Hematopoietic multipotent progenitor cell treated with erythropoietin and hydrocortisone succinate and interleukin-3 and kit ligand, for 4 days (in vitro differentiated cells): ENCODE results near the gene TTLL10.

Source experiments
- DNase-seq: peaks from one replicate; pipeline ENCODE4 v3.0.0-alpha.2; 2015

Gene TTLL10

GRCh38 chr1:1161078-1161682 is 12.5 kb upstream of the TTLL10 start:
- no peak for DNase-seq

DNA sequence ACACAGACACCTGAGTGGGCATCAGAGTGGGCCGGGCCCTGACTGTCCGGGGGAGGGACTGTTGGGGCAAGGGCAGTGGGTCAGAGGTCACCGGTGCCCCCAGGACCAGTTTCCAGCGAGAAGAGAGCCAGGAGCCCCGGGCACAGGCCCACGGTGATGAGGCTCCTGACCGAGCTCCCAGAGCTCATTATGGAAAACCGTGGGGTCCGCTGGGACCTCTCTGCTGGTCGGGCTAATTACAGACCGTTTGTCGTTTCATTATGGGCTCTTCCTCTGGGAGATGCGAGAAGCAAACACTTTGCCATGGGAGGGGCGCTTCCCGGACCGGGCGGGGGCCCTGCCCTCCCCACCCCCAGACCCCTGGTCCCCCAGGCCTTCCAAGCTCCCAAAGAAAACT is 12.0 kb upstream of the TTLL10 start:
- no peak for DNase-seq

DNA sequence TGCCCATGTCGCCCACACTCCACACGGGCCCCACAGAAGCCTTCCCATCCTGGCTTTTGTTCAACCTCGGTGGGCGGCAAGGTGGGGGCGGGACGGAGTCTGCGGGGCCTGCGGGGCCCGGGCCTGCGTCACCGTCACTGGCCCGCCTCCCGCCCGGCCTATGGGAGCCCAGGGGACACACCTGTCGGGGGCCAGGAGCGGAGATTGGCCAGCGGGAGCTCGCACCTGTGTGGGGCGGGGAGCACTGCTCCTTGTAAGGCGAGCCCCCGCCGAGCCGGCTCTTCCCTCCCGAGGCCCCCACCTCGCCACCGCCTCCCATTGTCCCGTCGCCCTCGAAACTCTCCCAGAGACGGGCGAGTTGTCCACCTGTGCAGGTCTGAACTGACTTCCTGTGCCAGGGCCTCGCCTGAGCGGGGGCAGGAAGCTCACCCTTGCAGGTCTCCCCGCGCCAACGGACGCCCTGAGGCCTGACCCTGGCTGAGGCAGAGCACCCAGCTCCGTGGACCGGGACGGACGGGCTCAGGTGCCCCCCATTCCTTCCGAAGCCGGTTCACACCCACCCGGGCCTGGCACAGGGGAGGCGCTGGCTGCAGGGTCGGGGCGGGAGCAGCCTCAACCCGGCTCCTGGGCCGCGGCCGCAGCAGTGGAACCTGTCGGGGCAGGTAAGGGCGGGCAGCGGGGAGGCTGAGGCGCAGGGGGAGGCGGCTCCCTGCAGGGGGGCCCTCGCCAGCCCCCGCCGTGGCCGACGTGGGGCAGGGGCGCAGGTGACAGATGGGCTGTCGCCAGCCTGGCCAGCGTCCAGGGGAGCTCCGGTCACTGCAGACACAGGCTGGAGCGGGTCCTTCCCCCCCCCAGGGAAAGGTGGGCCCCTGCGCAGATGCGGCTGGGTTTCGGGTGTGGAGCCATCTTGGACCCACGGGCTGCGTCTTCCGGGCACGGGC is 10.8 kb upstream of the TTLL10 start:
- DNase-seq = no peak

DNA sequence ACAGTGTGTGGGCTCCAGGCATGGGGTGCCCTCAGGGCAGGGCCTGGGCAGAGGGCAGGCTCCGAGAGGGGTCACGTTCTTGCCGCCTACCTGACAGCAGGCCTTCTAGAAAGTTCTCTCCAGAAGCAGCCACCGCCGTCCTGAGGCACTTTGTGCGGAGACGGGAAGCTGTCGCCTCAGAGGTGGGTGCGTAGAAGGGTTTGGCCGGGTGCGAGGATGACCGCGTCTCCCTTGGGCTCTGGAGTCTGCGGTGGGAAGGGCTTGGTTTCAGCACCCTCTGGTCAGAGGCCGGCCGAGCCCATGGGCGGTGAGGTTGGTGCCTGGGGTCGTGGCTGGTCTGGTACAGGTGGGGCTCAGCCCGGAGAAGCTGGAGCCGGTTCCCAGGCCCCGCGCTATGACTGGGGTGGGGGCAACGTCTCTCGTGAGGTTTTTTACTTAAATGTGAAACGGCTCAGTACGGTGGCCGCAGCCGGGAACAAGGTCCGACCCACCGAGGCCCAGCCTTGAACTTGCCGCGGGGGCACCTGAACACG is 10.1 kb upstream of the TTLL10 start:
- no peak for DNase-seq

GRCh38 chr1:1164361-1164700 is 9.3 kb upstream of the TTLL10 start:
- DNase-seq = no peak

DNA sequence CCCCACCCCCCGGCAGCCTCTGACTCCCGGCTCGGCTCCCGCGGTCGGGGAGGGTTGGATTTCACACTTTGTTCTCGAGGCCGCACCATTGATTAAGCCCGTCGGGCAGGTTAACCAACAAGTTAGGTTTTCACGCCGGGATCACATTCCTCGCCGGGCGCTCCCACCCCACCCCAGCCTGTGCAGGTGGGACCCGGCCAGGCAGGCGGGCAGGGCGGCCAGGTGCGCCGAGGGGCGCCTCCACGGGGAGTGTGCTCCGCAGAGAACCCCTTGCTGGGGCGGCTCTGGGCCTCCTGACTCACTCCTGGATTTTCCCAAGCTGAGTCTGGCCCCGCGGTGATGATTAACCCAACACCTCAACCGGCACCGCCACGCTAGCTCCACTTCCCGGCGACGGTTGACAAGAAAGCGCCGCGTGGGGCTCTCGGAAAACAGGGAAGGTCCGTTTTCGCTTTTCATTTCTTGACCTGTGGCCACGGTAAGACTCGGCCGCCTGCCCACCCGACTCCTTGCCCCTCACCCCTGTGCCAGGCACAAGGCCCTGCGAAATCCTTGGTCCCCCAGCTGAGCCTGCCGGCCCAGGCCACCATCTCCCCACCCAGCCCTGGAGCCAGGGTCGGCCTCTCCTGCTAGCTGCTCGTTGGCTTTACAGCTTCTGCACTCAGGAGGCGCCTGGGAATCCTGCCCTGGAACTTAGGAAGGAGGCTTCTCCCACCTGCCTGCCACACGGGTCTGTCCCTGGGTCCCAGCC is 8.8 kb upstream of the TTLL10 start:
- DNase-seq = no peak

DNA sequence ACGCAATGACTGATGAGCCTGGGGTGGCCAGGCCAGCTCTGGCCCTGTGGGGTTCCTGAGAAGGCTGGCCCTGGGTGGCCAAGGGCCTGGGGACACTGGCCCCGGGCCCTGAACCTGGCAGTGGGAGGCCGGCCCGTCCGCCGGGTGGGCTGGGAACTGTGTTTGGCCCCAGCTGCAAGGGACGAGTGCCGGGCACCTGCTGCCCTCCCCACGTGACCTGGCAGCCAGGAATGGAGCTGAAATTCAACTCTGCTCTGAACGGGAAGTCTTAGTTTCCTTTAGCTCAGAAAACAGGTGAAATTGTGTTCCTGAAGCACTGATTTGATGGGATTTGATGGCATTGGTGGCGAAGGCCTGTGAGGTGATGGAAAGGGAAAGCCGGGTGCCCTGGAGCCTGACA is 8.2 kb upstream of the TTLL10 start:
- DNase-seq = no peak

DNA sequence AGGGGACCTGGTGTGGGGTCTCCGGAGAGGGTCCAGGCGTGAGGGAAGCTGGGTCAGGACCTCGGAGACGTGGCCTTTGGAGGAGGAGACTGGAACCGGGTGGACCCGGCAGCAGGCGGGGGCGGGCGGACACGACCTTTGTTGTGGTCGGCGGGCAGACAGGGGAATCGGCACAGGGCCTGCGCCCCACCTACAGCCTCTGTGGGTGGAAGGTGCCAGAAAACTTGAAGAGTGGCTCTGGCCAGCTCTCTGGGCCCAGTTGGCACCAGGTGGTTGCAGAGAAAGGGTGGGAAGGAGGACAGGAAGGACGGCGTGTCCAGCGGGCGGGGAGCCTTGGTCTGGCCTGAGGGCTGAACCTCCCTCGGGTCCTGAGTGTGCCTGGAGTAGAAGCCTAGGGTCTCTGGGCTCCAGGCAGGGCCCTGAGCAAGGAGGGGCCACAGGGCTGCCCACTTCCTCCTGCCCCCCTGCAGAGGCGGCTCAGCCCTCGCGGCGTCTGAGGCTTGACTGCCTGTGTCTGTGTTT is 7.7 kb upstream of the TTLL10 start:
- DNase-seq = no peak

GRCh38 chr1:1166642-1167397 is 6.9 kb upstream of the TTLL10 start:
- no peak for DNase-seq

- DNase-seq = no peak
Measured at GRCh38 chr1:1167398-1167821, 6.3 kb upstream of the TTLL10 start.

DNA sequence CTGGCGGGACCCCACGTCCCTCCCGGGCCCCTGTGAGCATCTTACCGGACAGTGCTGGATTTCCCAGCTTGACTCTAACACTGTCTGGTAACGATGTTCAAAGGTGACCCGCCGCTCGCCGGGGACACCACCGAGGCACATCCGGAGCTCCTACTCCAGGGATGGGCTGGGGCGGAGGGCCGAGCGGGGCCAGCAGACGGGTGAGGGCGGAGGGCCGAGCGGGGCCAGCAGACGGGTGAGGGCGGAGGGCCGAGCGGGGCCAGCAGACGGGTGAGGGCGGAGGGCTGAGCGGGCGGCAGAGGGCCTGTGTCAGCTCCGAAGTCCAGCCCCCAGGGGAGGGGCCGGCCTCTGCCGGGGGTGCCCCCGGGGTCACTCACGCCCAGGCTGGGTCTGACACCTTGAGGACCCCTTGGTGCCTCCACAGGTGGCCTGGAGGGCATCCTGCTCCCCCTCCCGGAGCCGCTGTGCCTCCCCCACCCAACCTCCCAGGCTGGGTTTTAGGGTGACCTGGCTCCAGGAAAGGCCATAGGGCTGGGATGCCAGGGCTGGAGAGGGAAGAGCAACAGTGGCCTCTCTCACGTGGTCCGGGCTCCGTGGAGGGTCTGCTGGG is 5.7 kb upstream of the TTLL10 start:
- no peak for DNase-seq

GRCh38 chr1:1168451-1169411 is 4.9 kb upstream of the TTLL10 start:
- DNase-seq = no peak

DNA sequence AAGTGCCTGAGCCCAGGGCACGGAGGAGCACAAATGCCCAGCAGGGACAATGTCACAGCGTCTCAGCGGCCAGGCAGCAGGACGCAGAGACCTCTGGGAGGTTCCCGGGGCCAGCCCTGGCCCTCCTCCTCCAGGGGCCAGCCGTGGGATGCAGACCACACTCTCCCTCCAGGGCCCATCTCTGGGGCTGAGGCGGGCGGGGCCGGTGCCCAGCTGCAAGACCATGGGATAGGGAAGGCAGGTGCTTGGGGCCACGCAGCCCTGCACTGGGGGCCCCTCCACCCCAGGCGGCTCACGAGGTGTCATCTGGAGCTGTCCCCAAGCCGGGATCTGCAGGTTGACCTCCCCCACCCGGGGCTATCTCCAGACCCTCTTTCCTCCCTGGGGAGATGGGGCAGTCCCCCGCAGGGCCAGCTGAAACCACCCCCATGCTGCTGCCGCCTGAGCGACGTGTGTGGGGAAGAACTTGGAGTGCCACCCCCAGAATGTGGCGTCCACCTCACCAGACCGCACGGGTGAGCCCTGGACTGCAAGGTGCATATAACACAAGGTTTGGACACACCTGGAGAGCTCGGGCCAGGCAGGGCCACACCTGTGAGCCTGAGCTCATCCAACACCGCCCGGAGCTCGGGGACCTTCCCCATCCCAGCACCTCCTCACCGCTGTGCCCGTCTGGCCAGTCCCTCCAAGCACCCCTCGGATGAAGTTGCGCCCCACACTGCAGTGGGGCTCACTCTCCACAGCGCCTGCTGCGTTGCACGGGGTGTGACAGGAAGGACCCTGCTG is 4.1 kb upstream of the TTLL10 start:
- DNase-seq = no peak

GRCh38 chr1:1170215-1171091 is 3.2 kb upstream of the TTLL10 start:
- no peak for DNase-seq

DNA sequence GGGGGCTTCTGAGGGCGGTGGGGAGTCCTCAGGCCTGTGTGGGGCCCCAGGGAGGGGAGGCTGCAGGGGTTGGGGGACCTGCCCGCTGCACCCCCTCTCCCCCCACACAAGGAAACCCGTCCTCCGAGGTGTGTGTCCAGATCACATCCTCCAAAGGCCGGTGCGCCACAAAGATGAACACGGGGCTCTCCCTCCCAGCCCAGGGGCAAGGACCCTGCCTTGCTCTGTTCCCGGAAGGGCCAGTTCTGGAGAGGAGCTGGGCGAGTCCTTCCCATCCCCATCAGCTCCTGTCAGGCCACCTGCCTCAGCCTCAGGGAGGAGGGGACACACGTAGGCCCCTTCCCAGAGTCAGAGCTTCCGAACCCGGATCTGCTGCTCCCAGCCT is 2.5 kb upstream of the TTLL10 start:
- no peak for DNase-seq

GRCh38 chr1:1171546-1172340 is 1.9 kb upstream of the TTLL10 start:
- no peak for DNase-seq

DNA sequence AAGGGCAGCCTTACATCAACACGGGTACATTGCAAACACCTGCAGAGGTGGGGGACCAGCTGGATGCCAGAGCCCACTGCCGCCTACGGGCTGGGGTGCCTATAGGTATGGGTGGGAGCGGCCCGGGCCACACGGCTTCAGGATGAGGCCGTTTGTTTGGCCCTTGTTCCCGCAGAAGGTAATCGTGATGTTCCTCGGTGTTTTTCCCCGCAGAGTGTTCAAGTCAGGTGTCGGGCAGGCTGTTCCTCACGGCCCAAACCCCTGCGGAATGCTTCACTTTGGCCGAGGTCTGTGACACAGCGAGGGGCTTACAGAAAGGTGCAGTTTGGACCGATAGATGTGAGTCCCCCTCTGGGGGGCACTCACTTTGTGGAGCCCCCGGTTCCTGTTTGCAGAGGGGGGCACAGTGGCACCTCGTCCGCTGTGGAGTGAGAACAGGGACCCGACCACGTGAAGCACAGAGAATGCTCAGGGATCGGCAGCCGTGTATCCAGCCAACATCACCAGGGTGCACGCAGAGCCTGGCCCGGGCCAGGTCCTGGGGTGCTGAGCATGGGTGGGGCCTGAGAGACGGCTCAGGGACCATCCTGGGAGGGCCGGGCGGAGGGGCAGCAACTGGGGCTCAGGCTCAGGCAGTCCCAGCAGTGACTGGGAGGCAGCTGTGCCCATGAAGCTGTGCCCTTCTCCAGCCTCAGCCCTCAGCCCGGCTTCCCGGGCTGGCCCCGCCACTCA is 453 bp upstream of the TTLL10 start:
- no peak for DNase-seq
